Measurements from ENCODE around the gene NPHP1. TPM values are rescaled to one million over a fixed set of nuclear protein-coding genes. Genes with fewer than 3 reads are reported as not detected.

The NPHP1 gene
- polyA plus RNA-seq, 1 donor from 2014 or later: 8.0 TPM

DNA sequence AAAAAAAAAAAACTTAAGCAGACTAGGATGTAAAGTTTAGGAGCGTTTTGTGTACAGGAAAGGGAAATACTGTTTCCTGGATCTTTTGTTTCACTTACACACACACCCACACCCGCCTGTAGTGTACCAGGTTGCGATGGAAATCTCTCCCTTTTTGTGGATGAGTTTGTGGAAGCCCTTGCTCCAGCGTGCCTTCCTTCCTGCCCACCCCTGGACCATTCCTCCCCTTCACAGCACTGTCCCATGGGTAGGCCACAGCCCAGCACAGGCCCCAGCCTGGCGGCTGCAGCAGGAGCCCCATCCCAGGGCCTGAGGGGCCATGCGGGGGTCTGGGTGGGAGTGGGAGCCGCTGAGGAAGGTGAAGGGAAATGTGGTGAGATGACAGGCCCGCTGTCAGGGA is 104.3 kb downstream of the NPHP1 start:
- H3K27ac ChIP-seq (ENCODE audit: low read length): no peak overlapping the region
- no peaks in the 10 kb centered on the region for H3K27me3 ChIP-seq (ENCODE audit: insufficient read depth, low read depth, low read length)
- no peaks in the 10 kb centered on the region for H4K20me1 ChIP-seq (ENCODE audit: insufficient read depth)
- no peaks in the 10 kb centered on the region for H3K36me3 ChIP-seq (ENCODE audit: insufficient read depth, low read length)
- no peak overlapping the region for H2AFZ ChIP-seq (ENCODE audit: low read depth, low read length)
- no peak overlapping the region for H3K4me3 ChIP-seq (ENCODE audit: low read length)
- no peak overlapping the region for H3K9ac ChIP-seq (ENCODE audit: low read length)
- no peaks in the 10 kb centered on the region for H3K9me3 ChIP-seq (ENCODE audit: low read length)
- H3F3A ChIP-seq (ENCODE audit: insufficient read depth, low read length, poor library complexity, severe bottlenecking): no peaks in the 10 kb centered on the region
- H3K79me2 ChIP-seq (replicated peaks; ENCODE audit: insufficient read depth, low read length): no peaks in the 10 kb centered on the region
- H3K9me2 ChIP-seq (ENCODE audit: insufficient read depth, low read length): no peaks in the 10 kb centered on the region
- H3K4me2 ChIP-seq (ENCODE audit: low read length): no peak overlapping the region
- TF ChIP-seq MXI1 (conservative IDR thresholded peaks at IDR 0.05; ENCODE audit: poor library complexity, severe bottlenecking) (no peak), SMC3 (conservative IDR thresholded peaks at IDR 0.05; ENCODE audit: poor library complexity) (no peak), CTCF (IDR thresholded peaks at IDR 0.05; ENCODE audit: poor library complexity, severe bottlenecking) (no peak), EP300 (conservative IDR thresholded peaks at IDR 0.05; ENCODE audit: poor library complexity, severe bottlenecking) (no peak)

- no peak overlapping the region for H3K4me3 ChIP-seq (ENCODE audit: low read length)
- no peak overlapping the region for H3K27ac ChIP-seq (ENCODE audit: low read length)
- H2AFZ ChIP-seq (ENCODE audit: low read depth, low read length): no peak overlapping the region
- no peaks in the 10 kb centered on the region for H3K9me3 ChIP-seq (ENCODE audit: low read length)
- no peak overlapping the region for H3K9ac ChIP-seq (ENCODE audit: low read length)
- no peaks in the 10 kb centered on the region for H3K27me3 ChIP-seq (ENCODE audit: insufficient read depth, low read depth, low read length)
- H3K79me2 ChIP-seq (replicated peaks; ENCODE audit: insufficient read depth, low read length): no peaks in the 10 kb centered on the region
- H3F3A ChIP-seq (ENCODE audit: insufficient read depth, low read length, poor library complexity, severe bottlenecking): no peaks in the 10 kb centered on the region
- no peaks in the 10 kb centered on the region for H3K36me3 ChIP-seq (ENCODE audit: insufficient read depth, low read length)
- H3K9me2 ChIP-seq (ENCODE audit: insufficient read depth, low read length): no peaks in the 10 kb centered on the region
- TF ChIP-seq MXI1 (conservative IDR thresholded peaks at IDR 0.05; ENCODE audit: poor library complexity, severe bottlenecking): no peak
- TF ChIP-seq POLR2AphosphoS5 (IDR thresholded peaks at IDR 0.05): no peak
- TF ChIP-seq TAF1 (IDR thresholded peaks at IDR 0.05; ENCODE audit: low read depth): no peak
- TF ChIP-seq EZH2 (IDR thresholded peaks at IDR 0.05; ENCODE audit: borderline replicate concordance, insufficient read depth, low read length, poor library complexity, severe bottlenecking): no peak
- TF ChIP-seq CTCF (IDR thresholded peaks at IDR 0.05; ENCODE audit: poor library complexity, severe bottlenecking): no peak
- TF ChIP-seq EP300 (conservative IDR thresholded peaks at IDR 0.05; ENCODE audit: poor library complexity, severe bottlenecking): no peak
- no peak for TF ChIP-seq SMC3 (conservative IDR thresholded peaks at IDR 0.05; ENCODE audit: poor library complexity)
- no peak for TF ChIP-seq RAD21 (conservative IDR thresholded peaks at IDR 0.05)
- TF ChIP-seq, protein P1, sequence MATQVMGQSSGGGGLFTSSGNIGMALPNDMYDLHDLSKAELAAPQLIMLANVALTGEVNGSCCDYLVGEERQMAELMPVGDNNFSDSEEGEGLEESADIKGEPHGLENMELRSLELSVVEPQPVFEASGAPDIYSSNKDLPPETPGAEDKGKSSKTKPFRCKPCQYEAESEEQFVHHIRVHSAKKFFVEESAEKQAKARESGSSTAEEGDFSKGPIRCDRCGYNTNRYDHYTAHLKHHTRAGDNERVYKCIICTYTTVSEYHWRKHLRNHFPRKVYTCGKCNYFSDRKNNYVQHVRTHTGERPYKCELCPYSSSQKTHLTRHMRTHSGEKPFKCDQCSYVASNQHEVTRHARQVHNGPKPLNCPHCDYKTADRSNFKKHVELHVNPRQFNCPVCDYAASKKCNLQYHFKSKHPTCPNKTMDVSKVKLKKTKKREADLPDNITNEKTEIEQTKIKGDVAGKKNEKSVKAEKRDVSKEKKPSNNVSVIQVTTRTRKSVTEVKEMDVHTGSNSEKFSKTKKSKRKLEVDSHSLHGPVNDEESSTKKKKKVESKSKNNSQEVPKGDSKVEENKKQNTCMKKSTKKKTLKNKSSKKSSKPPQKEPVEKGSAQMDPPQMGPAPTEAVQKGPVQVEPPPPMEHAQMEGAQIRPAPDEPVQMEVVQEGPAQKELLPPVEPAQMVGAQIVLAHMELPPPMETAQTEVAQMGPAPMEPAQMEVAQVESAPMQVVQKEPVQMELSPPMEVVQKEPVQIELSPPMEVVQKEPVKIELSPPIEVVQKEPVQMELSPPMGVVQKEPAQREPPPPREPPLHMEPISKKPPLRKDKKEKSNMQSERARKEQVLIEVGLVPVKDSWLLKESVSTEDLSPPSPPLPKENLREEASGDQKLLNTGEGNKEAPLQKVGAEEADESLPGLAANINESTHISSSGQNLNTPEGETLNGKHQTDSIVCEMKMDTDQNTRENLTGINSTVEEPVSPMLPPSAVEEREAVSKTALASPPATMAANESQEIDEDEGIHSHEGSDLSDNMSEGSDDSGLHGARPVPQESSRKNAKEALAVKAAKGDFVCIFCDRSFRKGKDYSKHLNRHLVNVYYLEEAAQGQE (IDR thresholded peaks at IDR 0.05; ENCODE audit: borderline replicate concordance): no peak
- no peaks in the 10 kb centered on the region for H4K20me1 ChIP-seq (ENCODE audit: insufficient read depth)
- no peak overlapping the region for H3K4me2 ChIP-seq (ENCODE audit: low read length)
These were observed 105.2 kb downstream of the NPHP1 start for GRCh38 chr2:110099471-110100225.
